GM23248 (cell line): ENCODE data around the gene ATXN7L3. TPM values are rescaled to one million over a fixed set of nuclear protein-coding genes. Genes with fewer than 3 reads are reported as not detected.

Experiments
- DNase-seq: peaks from one replicate; pipeline ENCODE4 v3.0.0-alpha.2; 2015
- H2AFZ ChIP-seq: fragments of 200-600 bp; sonication (generic); 2 replicates; pipeline ENCODE4 v1.6.1; 2016; ENCODE audit warnings: antibody characterized with exemption
- H3F3A ChIP-seq: fragments of 200-600 bp; sonication (generic); 2 replicates; pipeline ENCODE4 v1.6.1; 2016; ENCODE audit warnings: mild to moderate bottlenecking, antibody characterized with exemption, mixed run types; ENCODE audit not compliant: insufficient read depth
- H3K27ac ChIP-seq: fragments of 200-600 bp; sonication (generic); 2 replicates; pipeline ENCODE4 v1.5.1; 2016; ENCODE audit warnings: mild to moderate bottlenecking
- H3K27me3 ChIP-seq: fragments of 200-600 bp; sonication (generic); replicated peaks from 2 replicates; pipeline ENCODE4 v1.6.1; 2016; ENCODE audit warnings: mild to moderate bottlenecking; ENCODE audit not compliant: insufficient read depth
- H3K36me3 ChIP-seq: fragments of 200-600 bp; sonication (generic); 2 replicates; pipeline ENCODE4 v1.6.1; 2016; ENCODE audit warnings: low read depth, mild to moderate bottlenecking
- H3K4me1 ChIP-seq: fragments of 200-600 bp; sonication (generic); 2 replicates; pipeline ENCODE4 v1.6.1; 2016; ENCODE audit warnings: mild to moderate bottlenecking; ENCODE audit not compliant: insufficient read depth
- H3K4me2 ChIP-seq: fragments of 200-600 bp; sonication (generic); one replicate; pipeline ENCODE4 v1.6.1; 2016; ENCODE audit warnings: mild to moderate bottlenecking; ENCODE audit not compliant: unreplicated experiment
- H3K4me3 ChIP-seq: fragments of 200-600 bp; sonication (generic); 2 replicates; pipeline ENCODE4 v1.5.1; 2016; ENCODE audit warnings: mild to moderate bottlenecking
- H3K79me2 ChIP-seq: fragments of 200-600 bp; sonication (generic); 2 replicates; pipeline ENCODE4 v1.6.1; 2016; ENCODE audit warnings: mild to moderate bottlenecking; ENCODE audit not compliant: insufficient read depth
- H3K9ac ChIP-seq: fragments of 200-600 bp; sonication (generic); 2 replicates; pipeline ENCODE4 v1.6.1; 2016; ENCODE audit warnings: mild to moderate bottlenecking
- H3K9me2 ChIP-seq: fragments of 200-600 bp; sonication (generic); 2 replicates; pipeline ENCODE4 v1.6.1; 2016; ENCODE audit warnings: mixed run types, mild to moderate bottlenecking, moderate library complexity; ENCODE audit not compliant: insufficient read depth
- H3K9me3 ChIP-seq: fragments of 200-600 bp; sonication (generic); one replicate; pipeline ENCODE4 v1.6.1; 2017; ENCODE audit warnings: low read depth
- H4K20me1 ChIP-seq: fragments of 200-600 bp; sonication (generic); 2 replicates; pipeline ENCODE4 v1.6.0; 2016; ENCODE audit not compliant: insufficient read depth
- EZH2 ChIP-seq: fragments of 200-600 bp; sonication (generic); IDR thresholded peaks from 2 replicates; pipeline ENCODE4 v1.6.1; 2018; ENCODE audit warnings: antibody characterized with exemption, mild to moderate bottlenecking; ENCODE audit not compliant: insufficient read depth, poor library complexity, severe bottlenecking
- EZH2phosphoT487 ChIP-seq: fragments of 200-600 bp; sonication (generic); IDR thresholded peaks from 2 replicates; pipeline ENCODE4 v1.6.1; 2018; ENCODE audit warnings: antibody characterized with exemption, moderate library complexity, mild to moderate bottlenecking, low read depth; ENCODE audit not compliant: insufficient read depth
- WGBS, 2 experiments: methylation state at CpG; one replicate each; pipeline ENCODE4 v1.1.6; 2015 to 2017; ENCODE audit warnings: low lambda C conversion rate in 2 of 2, low coverage in 1 of 2; ENCODE audit errors: missing lambda C conversion rate in 2 of 2; 5-methylcytosine and 5-hydroxymethylcytosine counted together
- in situ Hi-C: fragments of 300-500 bp; cut with MboI; formaldehyde crosslinking; loops from 2 replicates; pipeline ENCODE4 v1.15.0; 2020
- polyA plus RNA-seq: library from polyadenylated mRNA; unstranded; fragments of >200 nt; fragmentation: Nextera tagmentation; extraction: Ambion mirVana; gene quantifications from 2 replicates; pipeline ENCODE4 v1.2.1, GENCODE V29; 2016
- total RNA-seq: library from RNA; depleted of rRNA; stranded (reverse); fragments of >200 nt; shearing (Covaris generic); gene quantifications from 2 replicates; pipeline ENCODE4 v1.2.3, GENCODE V29; 2014

ATXN7L3 gene
- total and polyA plus RNA-seq, 2 experiments from 2014 or later = 9.8 to 60.4 TPM

DNA sequence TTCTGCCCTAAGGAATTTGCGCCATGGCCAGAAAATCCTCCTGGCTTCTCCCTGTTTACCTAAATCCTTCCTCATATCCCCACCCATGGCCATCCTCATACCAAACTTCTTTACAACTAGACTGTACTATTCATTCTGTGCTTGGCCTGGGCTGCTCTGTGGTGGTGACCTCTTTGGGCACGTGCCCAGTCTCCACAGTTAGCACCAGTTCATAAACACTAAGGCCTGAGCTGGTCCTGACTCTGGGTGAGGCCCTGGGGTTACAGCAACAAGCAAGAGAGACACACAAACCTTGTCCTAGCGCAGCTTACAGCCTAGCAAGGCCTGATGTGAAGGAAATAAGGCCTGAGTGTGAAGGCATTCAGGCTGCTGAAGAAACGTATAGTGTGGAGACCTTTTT is 3.1 kb upstream of the ATXN7L3 start:
- WGBS, 2 experiments = 78 to 83% methylated on average over 4 of the region's 4 CpGs
- H3K4me1 ChIP-seq = peaks cover 25% of the 10 kb centered on the region
- no peak overlapping the region for H2AFZ ChIP-seq
- no peak overlapping the region for H3K9ac ChIP-seq
- in situ Hi-C loops = loop anchor here (25.0 kb wide), 2 partner anchors 335 to 435 kb away; no protein-coding TSS in a partner anchor
- no peak for TF ChIP-seq EZH2phosphoT487
- no peak for TF ChIP-seq EZH2
- H3K27ac ChIP-seq = peak overlapping the region; percentile 16; the same call in 1 of the 2 replicates
- H3K9me3 ChIP-seq = no peaks in the 10 kb centered on the region
- H3K9me2 ChIP-seq = no peaks in the 10 kb centered on the region
- no peaks in the 10 kb centered on the region for H4K20me1 ChIP-seq
- DNase-seq = no peak
- no peaks in the 10 kb centered on the region for H3K36me3 ChIP-seq
- no peak overlapping the region for H3K4me3 ChIP-seq
- no peak overlapping the region for H3K4me2 ChIP-seq
- no peaks in the 10 kb centered on the region for H3K27me3 ChIP-seq
- peaks cover 56% of the 10 kb centered on the region for H3F3A ChIP-seq
- peaks cover 13% of the 10 kb centered on the region for H3K79me2 ChIP-seq

DNA sequence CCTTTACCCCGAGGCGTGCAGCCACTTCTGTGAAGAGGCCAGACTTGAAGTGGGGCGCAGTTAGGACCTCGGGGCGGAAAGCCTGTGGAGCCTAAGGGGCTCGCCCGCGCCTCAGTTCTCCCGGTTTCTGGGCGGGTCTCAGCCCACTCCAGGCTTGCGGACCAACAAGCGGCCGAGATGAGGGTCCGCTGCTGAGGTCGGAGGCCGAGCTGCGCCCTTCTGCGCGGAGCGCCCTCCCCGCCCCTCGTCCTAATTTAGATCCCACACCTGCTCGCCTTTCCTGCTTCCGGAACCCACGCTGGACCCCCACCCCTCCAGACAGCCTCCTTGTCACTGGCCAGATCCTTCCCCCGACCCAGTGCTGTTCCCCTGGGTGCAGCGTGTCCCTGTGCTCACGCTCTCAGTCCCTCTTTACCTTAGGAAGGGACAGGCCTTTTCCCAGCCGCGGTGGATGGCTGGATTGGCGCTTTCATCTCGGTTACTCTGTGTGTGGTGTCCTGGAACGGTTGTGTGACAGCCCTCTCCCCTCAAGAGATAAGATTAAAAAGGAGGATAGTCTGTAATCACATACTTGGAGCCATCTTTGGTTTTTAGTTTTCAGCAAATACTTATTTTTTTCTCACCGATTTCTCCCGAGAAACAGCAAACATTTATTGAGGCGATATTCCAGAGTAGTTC is 933 bp upstream of the ATXN7L3 start:
- in situ Hi-C loops = loop anchor here (25.0 kb wide), 2 partner anchors 337 to 437 kb away; no protein-coding TSS in a partner anchor
- H3K4me3 ChIP-seq = peak overlapping the region; percentile 89
- TF ChIP-seq EZH2 (no peak), EZH2phosphoT487 (no peak)
- peaks cover 3% of the 10 kb centered on the region; the same call in 1 of the 2 replicates for H3K36me3 ChIP-seq
- H3K9me2 ChIP-seq = no peaks in the 10 kb centered on the region
- peaks cover 49% of the 10 kb centered on the region for H3F3A ChIP-seq
- H3K9me3 ChIP-seq = no peaks in the 10 kb centered on the region
- 11% methylated on average over 30 to 36 of the region's 36 CpGs for WGBS, 2 experiments
- peak overlapping the region; percentile 87 for H3K4me2 ChIP-seq
- H3K27me3 ChIP-seq = no peaks in the 10 kb centered on the region
- peaks cover 28% of the 10 kb centered on the region for H3K4me1 ChIP-seq
- no peaks in the 10 kb centered on the region for H4K20me1 ChIP-seq
- peaks cover 29% of the 10 kb centered on the region for H3K79me2 ChIP-seq
- peak overlapping the region; percentile 78 for H2AFZ ChIP-seq
- H3K9ac ChIP-seq = peak overlapping the region; percentile 89
- DNase-seq = peak; percentile 31
- peak overlapping the region; percentile 88 for H3K27ac ChIP-seq

DNA sequence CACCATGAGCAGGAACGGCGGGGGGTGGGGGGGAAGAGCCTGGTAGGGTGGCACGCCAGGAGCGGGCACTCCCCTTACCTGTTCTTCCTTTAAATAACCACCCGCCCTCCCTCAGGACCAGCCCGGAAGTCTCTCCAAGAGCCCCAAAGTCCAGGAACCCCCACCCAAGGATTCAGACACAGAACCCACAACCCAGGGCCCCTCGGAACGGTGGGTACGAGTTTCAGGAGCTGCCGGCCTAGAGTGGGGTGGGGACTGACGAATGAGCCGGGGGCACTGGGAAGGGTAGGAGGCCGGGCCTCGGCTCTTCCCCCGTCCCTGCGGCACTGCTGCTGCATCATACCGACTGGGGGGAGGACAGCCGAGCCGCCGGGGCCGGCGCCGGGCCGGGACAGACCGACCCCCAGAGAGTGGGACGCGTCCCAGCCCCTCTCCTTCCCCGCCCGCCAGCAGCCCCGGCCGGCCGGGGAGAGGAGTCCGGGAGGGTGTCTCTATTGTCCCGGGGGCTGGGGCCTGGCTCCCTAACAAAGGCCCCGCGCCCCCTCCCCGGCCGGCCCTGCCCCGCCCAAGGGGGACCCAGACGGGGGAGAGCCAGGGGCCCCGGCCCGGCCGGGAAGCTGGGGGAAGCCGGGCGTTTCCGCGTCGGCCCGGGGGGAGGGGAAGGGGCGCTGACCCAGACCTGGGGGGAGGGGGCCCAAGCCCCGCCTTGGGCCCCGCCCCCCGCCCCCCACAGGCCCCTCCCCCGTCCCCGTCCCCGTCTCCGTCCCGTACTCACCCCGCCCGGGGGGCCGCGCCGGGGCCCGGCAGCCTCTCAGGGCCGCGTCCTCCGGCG is 747 bp downstream of the ATXN7L3 start:
- Histone ChIP-seq H4K20me1 (no peaks in the 10 kb centered on the region), H3K4me2 (peak overlapping the region; percentile 96), H3K9me3 (no peaks in the 10 kb centered on the region), H2AFZ (peak overlapping the region; percentile 6; the same call in 1 of the 2 replicates), H3K27me3 (no peaks in the 10 kb centered on the region), H3K9ac (peak overlapping the region; percentile 89), H3K27ac (peak overlapping the region; percentile 88), H3K36me3 (peaks cover 14% of the 10 kb centered on the region; the same call in 1 of the 2 replicates), H3K9me2 (no peaks in the 10 kb centered on the region), H3K79me2 (peaks cover 29% of the 10 kb centered on the region), H3K4me3 (peak overlapping the region; percentile 89), H3F3A (peaks cover 35% of the 10 kb centered on the region), H3K4me1 (peaks cover 16% of the 10 kb centered on the region)
- WGBS, 2 experiments = 1 to 2% methylated on average over 15 to 40 of the region's 68 CpGs
- no peak for TF ChIP-seq EZH2phosphoT487
- no peak for TF ChIP-seq EZH2
- in situ Hi-C loops = no loop called here
- peak; percentile 76 for DNase-seq

DNA sequence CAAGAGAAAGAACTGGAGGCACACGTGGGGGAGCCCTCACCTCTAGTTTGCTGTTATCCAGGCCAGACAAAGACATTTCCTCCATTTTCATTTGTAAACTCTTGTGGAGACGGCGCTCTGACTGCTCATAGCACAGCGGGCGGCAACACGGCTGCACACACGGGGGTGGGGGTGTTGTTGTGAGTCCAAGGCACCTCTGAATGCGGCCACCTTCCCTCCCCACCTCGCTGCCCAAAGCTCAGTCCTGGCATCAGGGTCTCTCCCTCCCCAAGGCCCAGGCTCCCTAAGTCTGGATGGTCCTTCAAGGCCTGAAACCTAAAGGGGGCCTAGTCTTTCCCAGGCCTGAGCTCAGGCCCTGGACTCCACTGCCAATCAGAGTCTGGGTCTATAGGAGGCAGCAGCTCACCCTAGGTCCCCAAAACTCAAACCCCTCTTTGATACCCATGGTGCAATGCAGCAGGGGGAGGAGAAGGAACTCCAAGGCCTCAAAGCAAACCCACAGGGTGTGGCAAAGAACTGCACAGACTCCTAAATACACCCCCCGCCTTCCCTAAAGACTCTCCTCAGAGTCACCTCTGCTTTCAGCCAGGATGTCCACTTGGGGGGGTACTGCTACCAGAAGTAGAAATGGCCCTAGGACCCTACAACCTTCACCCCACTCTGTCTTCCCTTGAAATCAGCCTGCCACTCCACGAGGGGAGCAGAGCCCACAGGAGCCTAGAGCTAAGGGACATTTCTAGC is 1.5 kb downstream of the ATXN7L3 start:
- Histone ChIP-seq H3K9me3 (no peaks in the 10 kb centered on the region), H3K4me2 (peak overlapping the region; percentile 96), H3K4me1 (peaks cover 13% of the 10 kb centered on the region), H3K27ac (peak overlapping the region; percentile 88), H3K27me3 (no peaks in the 10 kb centered on the region), H3K9me2 (no peaks in the 10 kb centered on the region), H4K20me1 (no peaks in the 10 kb centered on the region), H3K9ac (peak overlapping the region; percentile 89), H2AFZ (peak overlapping the region; percentile 6; the same call in 1 of the 2 replicates), H3K36me3 (peaks cover 15% of the 10 kb centered on the region; the same call in 1 of the 2 replicates), H3K79me2 (peaks cover 29% of the 10 kb centered on the region), H3K4me3 (peak overlapping the region; percentile 89), H3F3A (peaks cover 27% of the 10 kb centered on the region)
- in situ Hi-C loops = no loop called here
- 53 to 54% methylated on average over 11 of the region's 11 CpGs for WGBS, 2 experiments
- peak; percentile 84 for DNase-seq
- TF ChIP-seq EZH2phosphoT487 (no peak), EZH2 (no peak)
